K562 (cell line): ENCODE results near the gene INPP5D. TPM values are rescaled to one million over a fixed set of nuclear protein-coding genes. Genes with fewer than 3 reads are reported as not detected.
A peak's percentile ranks its signal among the peaks of the same experiment; 100 is the strongest.

ENCODE experiments used
- ATAC-seq: fragments of 200-7000 bp; cut with Tn5 transposase; 3 replicates; pipeline ENCODE4 v1.9.1; 2020; ENCODE audit warnings: moderate library complexity
- BruUV-seq: library from RNA; stranded (reverse); fragments of 400-500 nt; replicated peaks from 2 replicates; lab custom pipeline; 2021; lab: Mats Ljungman, UMichigan
- CTCF ChIA-PET: fragments of 300-600 bp; formaldehyde crosslinking; extraction: SDS; loops from one replicate; lab custom pipeline; 2021; ENCODE audit warnings: low intra/inter-chr PET ratio; lab: Yijun Ruan, JAX
- POLR2A ChIA-PET: fragments of 300-600, 350-650 bp; sonication (Branson Sonifier 250); formaldehyde crosslinking; extraction: SDS; loops from one replicate; lab custom pipeline; 2021; ENCODE audit warnings: antibody characterized with exemption, inconsistent platforms; lab: Yijun Ruan, JAX
- DNase-seq, 4 experiments: peaks; one replicate each; pipeline versions ENCODE4 v3.0.0 to v3.0.0-alpha.2; 2011 to 2018; ENCODE audit warnings: low spot score in 3 of 4, mixed read lengths in 3 of 4; ENCODE audit errors: extremely low read depth in 1 of 4
- FAIRE-seq: peaks from 2 replicates; lab custom pipeline; 2011; peaks lifted over from hg19 to GRCh38; lab: Jason Lieb, UNC
- H2AFZ ChIP-seq: 2 replicates; pipeline ENCODE4 v1.6.0; 2011; ENCODE audit warnings: low read depth, low read length, control low read depth, inconsistent platforms
- H3K27ac ChIP-seq: fragments of 200-600 bp; 3 replicates; pipeline ENCODE4 v1.8.0; 2011; ENCODE audit warnings: low read depth, mild to moderate bottlenecking, control low read depth, inconsistent platforms, low read length, moderate library complexity, mixed read lengths; ENCODE audit errors: extremely low read depth
- H3K27me3 ChIP-seq, 2 experiments: fragments of 300-600 bp in 1 of 2; 2 replicates in 1 of 2; 3 replicates in 1 of 2; pipeline versions ENCODE4 v1.6.0 to v1.8.0; 2011; ENCODE audit warnings: inconsistent platforms in 2 of 2, low read length in 2 of 2, mild to moderate bottlenecking in 1 of 2, mixed read lengths in 1 of 2, moderate library complexity in 1 of 2; ENCODE audit not compliant: control insufficient read depth in 2 of 2, insufficient read depth in 2 of 2
- H3K36me3 ChIP-seq: fragments of 300-600 bp; 3 replicates; pipeline ENCODE4 v1.8.0; 2011; ENCODE audit warnings: mild to moderate bottlenecking, low read length, inconsistent platforms; ENCODE audit not compliant: control insufficient read depth, insufficient read depth
- H3K4me1 ChIP-seq, 2 experiments: fragments of 200-600 bp in 1 of 2; replicated peaks in 1 of 2; 2 replicates in 1 of 2; 3 replicates in 1 of 2; pipeline versions ENCODE4 v1.5.1 to v1.8.0; 2011; ENCODE audit warnings: inconsistent platforms in 2 of 2, low read length in 2 of 2, mild to moderate bottlenecking in 1 of 2, mixed read lengths in 1 of 2, moderate library complexity in 1 of 2; ENCODE audit not compliant: control insufficient read depth in 2 of 2, insufficient read depth in 2 of 2
- H3K4me2 ChIP-seq: 2 replicates; pipeline ENCODE4 v1.6.1; 2011; ENCODE audit warnings: low read length, control low read depth, inconsistent platforms, mixed read lengths; ENCODE audit not compliant: insufficient read depth
- H3K4me3 ChIP-seq: fragments of 200-600 bp; sonication (generic), shearing (Covaris generic); 2 replicates; pipeline ENCODE4 v1.5.1; 2016; ENCODE audit warnings: control low read depth, inconsistent platforms
- H3K79me2 ChIP-seq: fragments of 200-600 bp; 3 replicates; pipeline ENCODE4 v1.8.0; 2011; ENCODE audit warnings: low read length, inconsistent platforms; ENCODE audit not compliant: control insufficient read depth, insufficient read depth
- H3K9ac ChIP-seq, 2 experiments: 2 replicates each; pipeline versions ENCODE4 v1.6.0 to v1.6.1; 2011; ENCODE audit warnings: low read depth in 2 of 2, low read length in 2 of 2, control low read depth in 1 of 2, inconsistent platforms in 1 of 2, mild to moderate bottlenecking in 1 of 2, mixed read lengths in 1 of 2; ENCODE audit not compliant: insufficient read depth in 1 of 2
- H3K9me1 ChIP-seq: one replicate; pipeline ENCODE4 v1.6.0; 2011; ENCODE audit warnings: inconsistent platforms, mild to moderate bottlenecking, low read length, moderate library complexity; ENCODE audit not compliant: control insufficient read depth, insufficient read depth
- H3K9me3 ChIP-seq: replicated peaks from 2 replicates; pipeline ENCODE4 v1.5.1; 2011; ENCODE audit warnings: low read depth, low read length, inconsistent platforms; ENCODE audit not compliant: control insufficient read depth, insufficient read depth
- H4K20me1 ChIP-seq: replicated peaks from 2 replicates; pipeline ENCODE4 v1.6.1; 2011; ENCODE audit warnings: low read length, inconsistent platforms, mixed read lengths; ENCODE audit not compliant: control insufficient read depth, insufficient read depth
- CREBBP ChIP-seq: IDR thresholded peaks from one replicate; pipeline ENCODE4 v1.6.1; 2012; ENCODE audit warnings: low read depth, mild to moderate bottlenecking, control low read depth, inconsistent platforms, low read length
- MCM2 ChIP-seq: fragments of 450-650 bp; IDR thresholded peaks from 2 replicates; pipeline ENCODE4 v1.6.1; 2017; ENCODE audit warnings: low read depth, mild to moderate bottlenecking
- NCOR1 ChIP-seq: fragments of 450-650 bp; IDR thresholded peaks from 2 replicates; pipeline ENCODE4 v1.6.1; 2016; ENCODE audit warnings: mild to moderate bottlenecking, moderate library complexity
- PCBP1 ChIP-seq: fragments of 200-400 bp; formaldehyde crosslinking; IDR thresholded peaks from 2 replicates; pipeline ENCODE4 v1.6.1; 2018; ENCODE audit warnings: mild to moderate bottlenecking, low read depth, low read length; ENCODE audit not compliant: poor library complexity, severe bottlenecking
- RBFOX2 ChIP-seq: fragments of 200-400 bp; formaldehyde crosslinking; IDR thresholded peaks from 2 replicates; pipeline ENCODE4 v1.6.1; 2017; ENCODE audit warnings: low read depth, mild to moderate bottlenecking, low read length, moderate library complexity
- RBM39 ChIP-seq: fragments of 200-400 bp; formaldehyde crosslinking; optimal IDR thresholded peaks from 2 replicates; pipeline ENCODE3; 2018; ENCODE audit warnings: low read depth, low read length
- ZNF184 ChIP-seq: sonication (generic); formaldehyde crosslinking; IDR thresholded peaks from 2 replicates; pipeline ENCODE4 v1.5.0; 2020; ENCODE audit warnings: missing genetic modification reagents
- ZNF253 ChIP-seq: fragments of 250-450 bp; sonication (Bioruptor Pico); conservative IDR thresholded peaks from 2 replicates; pipeline ENCODE4 v1.6.1; 2021; ENCODE audit warnings: mild to moderate bottlenecking
- ZNF512 ChIP-seq: IDR thresholded peaks from 2 replicates; pipeline ENCODE4 v1.6.1; 2016; ENCODE audit warnings: missing genetic modification characterization, missing compliant biosample characterization
- ZNF77 ChIP-seq: fragments of 250-450 bp; sonication (Bioruptor Pico); IDR thresholded peaks from 2 replicates; pipeline ENCODE4 v1.5.0; 2020
- WGBS: fragments of 100-300 bp; shearing (Covaris generic); methylation state at CpG from one replicate; pipeline ENCODE4 v1.1.6; 2016; ENCODE audit warnings: low coverage, mixed read lengths; ENCODE audit not compliant: insufficient coverage; ENCODE audit errors: missing lambda C conversion rate; 5-methylcytosine and 5-hydroxymethylcytosine counted together
- in situ Hi-C: fragments of 300-500 bp; cut with MboI; formaldehyde crosslinking; loops from 4 replicates; pipeline ENCODE4 v1.15.0; 2018; ENCODE audit warnings: inconsistent platforms, mixed read lengths
- intact Hi-C: fragments of 100-400 bp; cut with micrococcal nuclease; formaldehyde crosslinking; loops from 2 replicates; pipeline ENCODE4 v1.14.2; 2022
- polyA plus RNA-seq, 8 experiments: library from polyadenylated mRNA; depleted of rRNA in 4 of 8; stranded (reverse) in 5 of 8; unstranded in 3 of 8; fragments of >200 nt; fragmentation: Nextera tagmentation in 2 of 8; fragmentation: Illumina TruSeq in 1 of 8; extraction: Ambion mirVana in 2 of 8; extraction: Trizol in 1 of 8; gene quantifications; 2 replicates each; pipeline versions ENCODE4 v1.2.1 to v1.2.3, GENCODE V29; 2011 to 2014; ENCODE audit warnings: inconsistent platforms in 1 of 8, missing spikeins in 1 of 8
- total RNA-seq, 7 experiments: library from RNA; depleted of rRNA in 6 of 7; stranded (reverse); fragments of >200 nt in 6 of 7; fragmentation: Illumina TruSeq in 2 of 7; extraction: Trizol in 2 of 7; gene quantifications; 2 replicates each; pipeline versions ENCODE4 v1.2.1 to v1.2.3, GENCODE V29; 2011 to 2021; ENCODE audit warnings: low replicate concordance in 1 of 7
- TF ChIP-seq, protein P1 (sequence below): IDR thresholded peaks from 2 replicates; pipeline ENCODE4 v1.6.1; 2011; ENCODE audit warnings: borderline replicate concordance, low read depth, mild to moderate bottlenecking, moderate library complexity, low read length; ENCODE audit not compliant: insufficient read depth, poor library complexity, severe bottlenecking

INPP5D gene
- total and polyA plus RNA-seq, 9 of the 15 experiments (the other 6 are each of a cell fraction or from before 2014, with no cell fraction given): 0.55 to 6.2 (median 2.2) TPM

- TF ChIP-seq MCM2 (no peak), ZNF184 (CRISPR knock-in tag) (no peak), ZNF77 (CRISPR knock-in tag) (no peak)
These were observed 157.8 kb downstream of the INPP5D start (continued) for GRCh38 chr2:233217892-233218377.

- H3K9me3 ChIP-seq: peaks cover 3% of the 10 kb centered on the region; the same call in 1 of the 2 replicates
- H3K9ac ChIP-seq: 0 out of 4 replicates have a peak overlapping the region, but pooled peaks of 1 of the 2 experiments have one; percentile 8
- H3K4me2 ChIP-seq: peak overlapping the region; percentile 18; the same call in 1 of the 2 replicates
- no TSS peak for BruUV-seq
- H2AFZ ChIP-seq: peak overlapping the region; percentile 83
- no peaks in the 10 kb centered on the region for H4K20me1 ChIP-seq
- DNase-seq: no peak
- WGBS: 87% methylated on average over 6 of the region's 6 CpGs
- H3K4me1 ChIP-seq: peaks cover 27 to 46% of the 10 kb centered on the region in 2 experiments
- in situ Hi-C loops (no loop called here), intact Hi-C loops (no loop called here)
- H3K36me3 ChIP-seq: no peaks in the 10 kb centered on the region
- POLR2A ChIA-PET: no interaction called here
- no peaks in the 10 kb centered on the region for H3K9me1 ChIP-seq
- no peak for ATAC-seq
- no peaks in the 10 kb centered on the region for H3K27me3 ChIP-seq
- no peak overlapping the region for H3K4me3 ChIP-seq
- FAIRE-seq: no peak
- no peaks in the 10 kb centered on the region for H3K79me2 ChIP-seq
- TF ChIP-seq CREBBP (no peak), RBFOX2 (no peak), RBM39 (no peak), ZNF253 (CRISPR knock-in tag) (no peak), PCBP1 (no peak), NCOR1 (no peak), ZNF512 (tag) (no peak)
- TF ChIP-seq, protein P1, sequence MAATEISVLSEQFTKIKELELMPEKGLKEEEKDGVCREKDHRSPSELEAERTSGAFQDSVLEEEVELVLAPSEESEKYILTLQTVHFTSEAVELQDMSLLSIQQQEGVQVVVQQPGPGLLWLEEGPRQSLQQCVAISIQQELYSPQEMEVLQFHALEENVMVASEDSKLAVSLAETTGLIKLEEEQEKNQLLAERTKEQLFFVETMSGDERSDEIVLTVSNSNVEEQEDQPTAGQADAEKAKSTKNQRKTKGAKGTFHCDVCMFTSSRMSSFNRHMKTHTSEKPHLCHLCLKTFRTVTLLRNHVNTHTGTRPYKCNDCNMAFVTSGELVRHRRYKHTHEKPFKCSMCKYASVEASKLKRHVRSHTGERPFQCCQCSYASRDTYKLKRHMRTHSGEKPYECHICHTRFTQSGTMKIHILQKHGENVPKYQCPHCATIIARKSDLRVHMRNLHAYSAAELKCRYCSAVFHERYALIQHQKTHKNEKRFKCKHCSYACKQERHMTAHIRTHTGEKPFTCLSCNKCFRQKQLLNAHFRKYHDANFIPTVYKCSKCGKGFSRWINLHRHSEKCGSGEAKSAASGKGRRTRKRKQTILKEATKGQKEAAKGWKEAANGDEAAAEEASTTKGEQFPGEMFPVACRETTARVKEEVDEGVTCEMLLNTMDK: no peak
- CTCF ChIA-PET: no interaction called here
- peak overlapping the region; percentile 84 for H3K27ac ChIP-seq
These were observed 158.7 kb downstream of the INPP5D start for GRCh38 chr2:233218836-233219235.
